PFSK-1 (cell line): ENCODE measurements around the gene STPG4.

Experiments used
- FOXP2 ChIP-seq: optimal IDR thresholded peaks from 2 replicates; pipeline ENCODE3; 2011; ENCODE audit warnings: borderline replicate concordance, control low read depth, inconsistent platforms; ENCODE audit not compliant: insufficient read depth; ENCODE audit errors: extremely low read length, extremely low read depth
- POLR2AphosphoS5 ChIP-seq: IDR thresholded peaks from 2 replicates; pipeline ENCODE4 v1.6.1; 2012; ENCODE audit warnings: low read depth, mild to moderate bottlenecking, control low read depth, low read length, moderate library complexity
- REST ChIP-seq, 2 experiments: IDR thresholded peaks; 2 replicates each; pipeline versions ENCODE4 v1.6.1 to v1.8.0; 2011 to 2012; ENCODE audit warnings: low read depth in 2 of 2, low read length in 2 of 2, control low read depth in 1 of 2, inconsistent platforms in 1 of 2, mild to moderate bottlenecking in 1 of 2, moderate library complexity in 1 of 2; ENCODE audit not compliant: insufficient read depth in 1 of 2
- SIN3A ChIP-seq: IDR thresholded peaks from 2 replicates; pipeline ENCODE4 v1.6.1; 2012; ENCODE audit warnings: mild to moderate bottlenecking, low read length, moderate library complexity, borderline replicate concordance; ENCODE audit not compliant: insufficient read depth
- TAF1 ChIP-seq: IDR thresholded peaks from 2 replicates; pipeline ENCODE4 v1.6.1; 2012; ENCODE audit warnings: low read length, control low read depth, borderline replicate concordance; ENCODE audit not compliant: insufficient read depth

The STPG4 gene

GRCh38 chr2:47095349-47096020, 59.6 kb downstream of the STPG4 start:
- TF ChIP-seq REST (IDR thresholded peaks at IDR 0.05; ENCODE audit: insufficient read depth in 1 of 2, low read depth in 2 of 2, low read length in 2 of 2) (no peak), FOXP2 (no peak), TAF1 (no peak), SIN3A (no peak), POLR2AphosphoS5 (no peak)

GRCh38 chr2:47094511-47095142, 60.5 kb downstream of the STPG4 start:
- TF ChIP-seq SIN3A (no peak), TAF1 (no peak), FOXP2 (no peak), POLR2AphosphoS5 (no peak), REST (IDR thresholded peaks at IDR 0.05; ENCODE audit: insufficient read depth in 1 of 2, low read depth in 2 of 2, low read length in 2 of 2) (no peak)

GRCh38 chr2:47093626-47094025, 61.5 kb downstream of the STPG4 start:
- no peak for TF ChIP-seq SIN3A

GRCh38 chr2:47092465-47092864, 62.6 kb downstream of the STPG4 start:
- no peak for TF ChIP-seq SIN3A
- no peak for TF ChIP-seq POLR2AphosphoS5

GRCh38 chr2:47091118-47091517, 64.0 kb downstream of the STPG4 start:
- TF ChIP-seq SIN3A (no peak), REST (IDR thresholded peaks at IDR 0.05; ENCODE audit: insufficient read depth in 1 of 2, low read depth in 2 of 2, low read length in 2 of 2) (no peak), TAF1 (no peak), POLR2AphosphoS5 (no peak), FOXP2 (no peak)

GRCh38 chr2:47089083-47089464, 66.0 kb downstream of the STPG4 start:
- TF ChIP-seq POLR2AphosphoS5 (no peak), SIN3A (no peak), FOXP2 (no peak), REST (IDR thresholded peaks at IDR 0.05; ENCODE audit: insufficient read depth in 1 of 2, low read depth in 2 of 2, low read length in 2 of 2) (no peak), TAF1 (no peak)
